GM12801 (cell line): ENCODE data around the gene RDH13.

Source experiments
- CTCF ChIP-seq: IDR thresholded peaks from one replicate; pipeline ENCODE4 v1.5.1; 2011; ENCODE audit warnings: control low read depth; ENCODE audit not compliant: insufficient read length; ENCODE audit errors: extremely low read depth

RDH13 gene

GRCh38 chr19:55076321-55076720 lies 13.4 kb upstream of the RDH13 start:
- TF ChIP-seq CTCF: no peak

- TF ChIP-seq CTCF: no peak
Measured at GRCh38 chr19:55075371-55075998, 12.5 kb upstream of the RDH13 start, which contains the start of gene EPS8L1. EPS8L1 (plus strand) TSS chr19:55075869; CDS start chr19:55076445, 576 bp downstream.

GRCh38 chr19:55071913-55072312 lies 9.0 kb upstream of the RDH13 start:
- no peak for TF ChIP-seq CTCF

- no peak for TF ChIP-seq CTCF
Measured at GRCh38 chr19:55071129-55071502, 8.2 kb upstream of the RDH13 start.

- no peak for TF ChIP-seq CTCF
Measured at GRCh38 chr19:55070466-55071128, 7.6 kb upstream of the RDH13 start.

GRCh38 chr19:55069865-55070197 lies 6.9 kb upstream of the RDH13 start:
- TF ChIP-seq CTCF: no peak

GRCh38 chr19:55068950-55069864 lies 6.3 kb upstream of the RDH13 start:
- TF ChIP-seq CTCF: no peak
